Bronchial epithelial cell (primary cell): Measurements from ENCODE around the gene TGFBR3. TPM values are rescaled to one million over a fixed set of nuclear protein-coding genes. Genes with fewer than 3 reads are reported as not detected.

Experiments used
- DNase-seq: peaks from one replicate; pipeline ENCODE4 v3.0.0-alpha.2; 2010; ENCODE audit warnings: low read depth
- FAIRE-seq: peaks from 2 replicates; lab custom pipeline; 2011; peaks lifted over from hg19 to GRCh38; lab: Jason Lieb, UNC
- H3K27me3 ChIP-seq: 2 replicates; pipeline ENCODE4 v1.5.1; 2011; ENCODE audit warnings: low read length; ENCODE audit not compliant: control insufficient read depth, insufficient read depth
- H3K36me3 ChIP-seq: 2 replicates; pipeline ENCODE4 v1.5.1; 2011; ENCODE audit warnings: low read length; ENCODE audit not compliant: control insufficient read depth, insufficient read depth
- H3K4me3 ChIP-seq: 2 replicates; pipeline ENCODE4 v1.5.1; 2011; ENCODE audit warnings: mild to moderate bottlenecking, low read depth, low read length, control low read depth
- CTCF ChIP-seq: IDR thresholded peaks from 2 replicates; pipeline ENCODE4 v1.5.1; 2011; ENCODE audit warnings: mild to moderate bottlenecking, moderate library complexity, low read length, control low read depth, inconsistent platforms; ENCODE audit not compliant: insufficient read depth, severe bottlenecking
- total RNA-seq: library from RNA; depleted of rRNA; stranded (reverse); fragments of >200 nt; gene quantifications from 2 replicates; pipeline ENCODE4 v1.2.1, GENCODE V29; 2014

Gene TGFBR3
- total RNA-seq, 1 donor from 2014 or later, result 1.8 TPM

GRCh38 chr1:91633438-91633837, 252.5 kb downstream of the TGFBR3 start:
- no peaks in the 10 kb centered on the region for H3K27me3 ChIP-seq
- no peaks in the 10 kb centered on the region for H3K36me3 ChIP-seq
- TF ChIP-seq CTCF, result no peak
- DNase-seq, result no peak
- FAIRE-seq, result no peak
- no peak overlapping the region for H3K4me3 ChIP-seq

DNA sequence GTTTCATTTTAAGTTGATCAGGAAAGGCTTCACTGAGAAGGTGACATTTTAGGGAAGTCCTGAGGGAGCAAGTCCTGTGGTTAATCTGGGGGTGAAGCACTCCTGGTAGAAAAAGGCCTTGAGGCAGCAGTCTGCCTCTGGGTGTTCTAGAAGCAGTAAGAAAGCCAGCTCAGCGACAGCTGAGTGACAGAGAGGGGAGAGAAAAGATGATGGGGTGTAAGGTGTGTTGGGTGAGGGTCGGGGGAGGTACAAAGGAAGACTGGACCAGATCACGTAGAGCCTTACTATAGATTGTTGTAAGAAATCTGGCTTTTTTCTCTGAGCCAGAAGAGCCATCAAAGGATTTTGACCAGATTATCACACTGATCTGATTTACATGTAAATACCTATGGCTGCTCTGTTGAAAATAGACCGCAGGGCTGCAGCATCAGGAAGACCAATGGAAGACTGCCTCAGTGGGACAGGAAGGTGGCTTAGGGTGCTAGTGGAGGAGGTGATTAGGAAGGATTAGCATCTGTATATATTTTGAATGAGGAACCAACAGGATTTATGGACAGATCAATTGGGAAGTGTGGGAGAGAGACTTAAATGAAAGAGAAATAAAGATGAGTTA, 254.1 kb downstream of the TGFBR3 start:
- FAIRE-seq (no peak), DNase-seq (no peak)
- no peaks in the 10 kb centered on the region for H3K36me3 ChIP-seq
- no peak overlapping the region for H3K4me3 ChIP-seq
- no peak for TF ChIP-seq CTCF
- H3K27me3 ChIP-seq, result no peaks in the 10 kb centered on the region

DNA sequence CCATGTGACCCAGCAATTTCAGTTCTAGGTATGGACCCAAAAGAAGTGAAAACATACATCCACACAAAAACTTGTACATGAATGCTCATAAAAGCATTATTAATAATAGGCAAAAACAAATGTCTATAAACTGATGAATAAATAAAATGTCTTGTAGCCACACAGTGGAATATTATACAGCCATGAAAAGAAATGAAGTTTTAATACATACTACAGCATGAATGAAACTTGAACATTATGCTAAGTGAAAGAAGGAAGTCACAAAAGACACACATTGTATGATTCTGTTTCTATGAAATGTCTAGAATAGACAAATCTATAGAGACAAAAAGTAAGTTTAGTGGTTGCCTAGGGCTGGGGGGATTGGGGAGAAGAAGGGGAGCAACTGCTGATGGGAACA, 255.1 kb downstream of the TGFBR3 start:
- Histone ChIP-seq H3K36me3 (no peaks in the 10 kb centered on the region), H3K4me3 (no peak overlapping the region), H3K27me3 (no peaks in the 10 kb centered on the region)
- TF ChIP-seq CTCF, result no peak
- FAIRE-seq (no peak), DNase-seq (no peak)

Other genes with a start within 250 kb of the TGFBR3 start
- not detected in 2 replicates for gene BRDT, start 63.2 kb upstream of the TGFBR3 start, total RNA-seq
- 0.13 and 0.26 TPM in 2 replicates for gene EPHX4, start 143.8 kb upstream of the TGFBR3 start, total RNA-seq
- 0.13 and 0.26 TPM in 2 replicates for gene SETSIP, start 189.3 kb upstream of the TGFBR3 start, total RNA-seq
- gene BTBD8, start 194.2 kb upstream of the TGFBR3 start, total RNA-seq, result 2.6 and 4.1 TPM in 2 replicates